HG03066 (cell line): ENCODE measurements around the gene FMN1.

Source experiments
- ATAC-seq: cut with Tn5 transposase; IDR thresholded peaks from one replicate; pipeline ENCODE4 v1.9.1; 2021; ENCODE audit warnings: low read depth; ENCODE audit not compliant: unreplicated experiment

The FMN1 gene

DNA sequence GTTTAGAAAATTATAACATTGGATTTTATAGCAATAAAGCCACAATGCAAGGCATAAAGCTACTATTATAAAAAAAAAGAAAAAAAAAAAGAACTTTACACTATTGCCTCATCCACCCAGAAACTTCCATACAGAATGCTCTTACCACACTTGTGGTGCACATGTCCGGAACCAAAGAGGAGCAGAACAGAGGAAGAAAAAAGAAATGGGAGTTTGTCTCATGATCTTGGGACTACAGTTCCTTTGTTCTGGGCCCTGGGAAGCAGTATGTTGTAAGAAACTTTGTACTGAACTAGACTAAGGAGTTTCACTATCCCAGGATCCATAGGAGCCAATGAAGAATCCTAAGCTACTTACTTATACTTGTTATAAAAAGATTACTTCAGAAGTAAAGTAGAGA is 36.1 kb downstream of the FMN1 start:
- no peak for ATAC-seq

GRCh38 chr15:33157371-33158037 is 37.0 kb downstream of the FMN1 start:
- ATAC-seq, result no peak

DNA sequence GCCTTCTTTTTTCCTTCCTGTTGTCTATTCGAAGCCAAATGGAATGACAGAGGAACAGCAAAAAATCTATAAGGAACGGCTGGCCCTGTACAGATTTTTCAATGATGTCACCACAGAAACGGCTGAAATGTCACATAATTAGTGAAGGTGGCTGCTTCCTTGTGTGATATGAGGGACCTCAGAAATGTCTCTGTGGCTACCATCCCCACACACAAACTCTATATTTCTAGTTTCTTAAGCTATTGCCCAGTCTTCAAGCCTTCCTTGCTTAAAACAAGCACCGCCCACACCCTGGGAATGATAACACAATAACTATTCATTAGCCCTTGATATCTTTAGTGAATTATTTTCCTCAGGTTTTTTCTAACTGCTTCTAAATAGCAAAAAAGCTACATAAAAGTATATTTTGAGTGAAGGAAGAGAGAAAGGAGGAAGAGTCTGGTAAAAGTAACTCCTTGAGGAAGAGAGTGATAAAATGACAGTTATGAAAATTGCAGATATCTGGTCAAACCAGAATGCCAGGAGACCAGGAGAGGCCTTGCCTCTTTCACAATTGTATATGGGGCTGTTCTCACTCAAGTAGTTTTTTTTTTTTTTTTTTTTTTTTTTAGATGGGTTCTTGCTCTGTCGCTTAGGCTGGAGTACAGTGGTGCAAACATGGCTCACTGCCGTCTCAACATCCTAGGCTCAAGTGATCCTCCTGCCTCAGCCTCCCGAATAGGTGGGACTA is 38.7 kb downstream of the FMN1 start:
- no peak for ATAC-seq

GRCh38 chr15:33154351-33155166 is 40.0 kb downstream of the FMN1 start:
- ATAC-seq, result no peak

GRCh38 chr15:33153548-33153947 is 41.0 kb downstream of the FMN1 start:
- no peak for ATAC-seq

GRCh38 chr15:33152502-33153109 is 41.9 kb downstream of the FMN1 start:
- no peak for ATAC-seq

GRCh38 chr15:33150971-33151370 is 43.5 kb downstream of the FMN1 start:
- no peak for ATAC-seq

DNA sequence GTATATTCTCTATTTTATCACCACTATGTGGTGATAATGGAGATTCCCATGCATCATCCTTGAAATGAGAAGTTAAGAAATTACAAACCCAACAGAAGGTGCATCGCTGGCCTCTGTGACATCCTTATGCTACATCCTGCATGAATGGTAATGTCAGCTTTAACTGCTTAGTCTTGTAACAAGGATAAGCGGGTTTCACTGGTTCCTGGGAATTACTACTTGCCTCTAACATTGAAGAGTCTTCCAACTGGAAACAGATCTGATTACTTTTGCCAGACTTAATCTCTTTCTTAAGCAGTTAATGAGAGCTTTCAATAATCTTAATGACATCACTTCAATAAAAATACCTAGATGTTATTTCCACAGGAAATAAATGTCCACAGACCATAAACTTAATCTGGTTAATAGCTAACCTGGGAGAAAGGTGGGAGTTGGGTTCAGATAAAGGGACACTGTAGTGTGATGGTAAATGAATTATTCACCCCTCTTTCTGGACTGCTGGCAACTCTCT is 44.0 kb downstream of the FMN1 start:
- ATAC-seq, result no peak

- ATAC-seq, result no peak
Observed at GRCh38 chr15:33149919-33150318, 44.6 kb downstream of the FMN1 start.

DNA sequence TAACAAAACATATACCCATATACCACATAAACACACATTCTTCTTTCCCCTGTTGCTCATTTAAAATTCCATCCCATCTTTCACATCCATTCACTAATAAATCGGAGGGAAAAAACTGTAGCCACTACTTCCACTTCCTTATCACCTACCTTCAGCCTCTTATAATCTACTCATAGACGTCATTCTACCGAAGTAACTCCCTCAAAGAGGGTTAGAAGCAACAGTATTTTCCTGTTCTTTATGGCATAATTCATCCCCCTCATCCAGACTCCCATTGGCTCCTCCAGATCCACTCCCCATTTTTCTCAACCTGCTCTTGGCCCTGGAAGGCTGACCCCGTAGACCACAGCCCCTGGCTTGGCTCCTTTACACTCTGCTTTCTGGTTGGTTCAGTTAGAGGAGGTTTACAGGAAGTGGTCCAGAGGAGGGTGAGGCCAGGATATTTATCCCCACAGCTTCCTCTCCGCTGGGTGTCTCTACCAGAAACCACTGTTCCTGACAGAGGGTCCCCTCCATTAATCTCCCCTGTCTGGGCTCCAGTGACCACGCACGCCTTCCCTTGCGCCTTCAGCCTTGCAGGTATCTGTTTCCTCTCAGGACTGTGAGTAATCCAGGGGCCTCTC is 46.3 kb downstream of the FMN1 start:
- no peak for ATAC-seq

GRCh38 chr15:33146051-33146450 is 48.5 kb downstream of the FMN1 start:
- ATAC-seq, result no peak

GRCh38 chr15:33145447-33145846 is 49.1 kb downstream of the FMN1 start:
- ATAC-seq, result no peak

- peak; percentile 80 for ATAC-seq
Observed at GRCh38 chr15:33142708-33143107, 51.8 kb downstream of the FMN1 start.

DNA sequence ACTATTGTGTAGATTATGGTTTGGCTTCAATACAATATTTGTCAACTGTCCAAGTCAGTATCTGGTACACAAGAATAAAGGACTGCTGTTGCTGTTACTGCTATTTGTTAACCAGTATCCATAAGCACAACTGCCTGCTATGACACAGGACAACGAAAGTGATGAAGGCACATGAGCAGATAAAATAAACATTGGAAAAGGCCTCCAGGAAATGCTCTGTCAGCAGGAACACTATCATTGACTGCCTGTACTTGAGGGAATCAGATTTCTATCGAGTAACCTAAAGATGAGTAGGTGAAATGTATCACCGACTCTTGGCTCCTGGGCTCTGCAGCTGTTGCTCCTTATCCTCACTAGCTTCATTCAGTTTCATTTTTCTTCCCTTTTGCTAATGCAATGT is 56.5 kb downstream of the FMN1 start:
- no peak for ATAC-seq

GRCh38 chr15:33137101-33137500 is 57.4 kb downstream of the FMN1 start:
- no peak for ATAC-seq

DNA sequence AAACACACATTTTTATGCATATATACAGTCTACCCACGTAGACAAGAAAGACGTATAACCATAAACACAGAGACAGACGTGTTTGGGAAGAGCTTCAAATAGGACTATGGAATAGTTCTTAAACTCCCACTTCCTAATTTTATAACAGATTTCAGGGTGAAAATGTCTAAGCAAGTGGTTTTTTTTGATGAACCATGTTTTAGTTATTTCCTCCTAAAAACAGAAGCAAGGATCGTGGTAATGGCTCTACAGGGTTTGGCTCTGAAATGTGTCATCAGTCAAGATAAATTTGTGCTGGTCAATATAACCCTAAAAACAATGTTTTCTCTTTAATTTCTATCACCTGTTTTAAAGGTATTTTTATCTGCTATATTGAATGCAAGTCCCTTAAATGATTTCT is 58.2 kb downstream of the FMN1 start:
- no peak for ATAC-seq

- ATAC-seq, result no peak
Observed at GRCh38 chr15:33135355-33135781, 59.1 kb downstream of the FMN1 start.

DNA sequence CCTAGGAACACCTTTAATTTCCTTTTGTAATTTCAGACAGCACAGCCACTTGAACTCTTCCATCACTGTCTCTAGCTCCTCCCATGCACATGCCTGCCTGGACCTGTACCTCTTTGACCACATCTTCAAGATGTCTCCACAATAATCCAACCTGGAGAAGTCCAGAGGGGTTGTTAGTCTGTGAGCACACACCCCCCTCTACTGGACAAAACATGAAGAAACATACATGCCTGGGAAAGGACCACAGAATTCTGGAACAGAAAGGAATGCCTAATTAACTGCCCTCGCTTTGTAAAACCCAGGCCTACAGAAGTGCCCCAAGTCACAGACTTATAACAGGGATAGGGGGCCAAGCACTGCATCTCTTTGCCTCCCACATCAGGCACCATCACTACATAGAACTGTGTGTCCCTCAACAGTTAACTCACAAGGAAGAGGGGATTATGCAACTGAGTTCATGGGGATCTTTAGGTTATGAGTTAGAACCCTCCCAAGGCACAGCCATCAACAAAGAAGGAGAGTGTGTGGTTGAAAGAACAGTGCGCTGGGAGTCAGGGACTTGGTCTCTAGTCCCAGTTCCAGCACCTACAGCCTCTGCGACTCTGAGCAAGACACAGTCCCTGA is 61.7 kb downstream of the FMN1 start:
- ATAC-seq, result no peak

DNA sequence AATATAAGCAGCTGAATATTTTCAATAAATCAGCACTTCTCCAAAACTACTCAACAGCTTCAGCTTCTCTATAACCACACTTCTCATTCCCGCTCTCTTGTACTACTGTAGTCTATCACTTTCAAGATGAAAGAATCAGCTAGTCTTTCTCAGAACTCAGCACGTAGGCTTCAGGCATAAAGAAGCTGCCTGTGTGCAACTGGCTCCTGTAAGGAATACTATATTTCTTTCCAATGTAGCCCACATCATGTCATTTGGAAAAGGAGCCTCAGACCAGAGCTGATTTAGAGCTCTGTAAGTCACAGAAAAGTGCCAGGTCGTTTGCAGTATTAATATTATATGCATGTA is 62.3 kb downstream of the FMN1 start:
- ATAC-seq, result no peak
